NCI-H2081 treated with DMSO at 0.1 percent for 48 hours (cell line): ENCODE measurements around the gene BIN1.
"Not testable (repeated sequence)": the region's sequence is repeated elsewhere in the genome, so short reads cannot be mapped to it uniquely, and the experiment has no call there.

Source experiments
- DNase-seq: peaks from one replicate; lab custom pipeline; 2025; lab: John Stamatoyannopoulos, UW

Gene BIN1

GRCh38 chr2:127133793-127134192 is 26.8 kb upstream of the BIN1 start:
- no peak for DNase-seq

- no peak for DNase-seq
Observed at GRCh38 chr2:127130421-127130820, 23.5 kb upstream of the BIN1 start.

- DNase-seq = no peak
Observed at GRCh38 chr2:127129937-127130336, 23.0 kb upstream of the BIN1 start.

GRCh38 chr2:127128445-127128904 is 21.5 kb upstream of the BIN1 start:
- DNase-seq = no peak

GRCh38 chr2:127125821-127126220 is 18.9 kb upstream of the BIN1 start:
- no peak for DNase-seq

- DNase-seq = no peak
Observed at GRCh38 chr2:127124426-127124825, 17.5 kb upstream of the BIN1 start.

- no peak for DNase-seq
Observed at GRCh38 chr2:127122361-127123027, 15.5 kb upstream of the BIN1 start.

- no peak for DNase-seq
Observed at GRCh38 chr2:127121776-127122176, 14.8 kb upstream of the BIN1 start.

- no peak for DNase-seq
Observed at GRCh38 chr2:127121353-127121752, 14.4 kb upstream of the BIN1 start.

GRCh38 chr2:127120408-127120807 is 13.5 kb upstream of the BIN1 start:
- DNase-seq = not testable (repeated sequence)

GRCh38 chr2:127118467-127118866 is 11.5 kb upstream of the BIN1 start:
- no peak for DNase-seq

- no peak for DNase-seq
Observed at GRCh38 chr2:127118038-127118437, 11.1 kb upstream of the BIN1 start.

GRCh38 chr2:127117603-127118002 is 10.6 kb upstream of the BIN1 start:
- DNase-seq = no peak

GRCh38 chr2:127115471-127116199 is 8.7 kb upstream of the BIN1 start:
- DNase-seq = no peak

- DNase-seq = no peak
Observed at GRCh38 chr2:127110985-127111384, 4.0 kb upstream of the BIN1 start.

- no peak for DNase-seq
Observed at GRCh38 chr2:127108090-127108523, 1.2 kb upstream of the BIN1 start.

GRCh38 chr2:127107622-127107999 is 657 bp upstream of the BIN1 start:
- DNase-seq = peak; percentile 10

GRCh38 chr2:127106457-127106990 is 430 bp downstream of the BIN1 start:
- no peak for DNase-seq

GRCh38 chr2:127105656-127106456 is 1.1 kb downstream of the BIN1 start:
- DNase-seq = peak; percentile 41

GRCh38 chr2:127104881-127105655 is 1.9 kb downstream of the BIN1 start:
- no peak for DNase-seq

GRCh38 chr2:127104166-127104660 is 2.7 kb downstream of the BIN1 start:
- no peak for DNase-seq
